HEK293 (cell line): Measurements from ENCODE around the gene IQCB1.

ENCODE experiments used
- CTCF ChIA-PET: fragments of 350-600 bp; formaldehyde crosslinking; extraction: SDS; loops from one replicate; lab custom pipeline; 2021; ENCODE audit warnings: antibody characterized with exemption; lab: Yijun Ruan, JAX
- POLR2A ChIA-PET: fragments of 300-600 bp; formaldehyde crosslinking; extraction: SDS; loops from one replicate; lab custom pipeline; 2020; ENCODE audit warnings: antibody characterized with exemption, inconsistent platforms; lab: Yijun Ruan, JAX
- H3K27ac ChIP-seq: fragments of 200-500 bp; sonication (Bioruptor generic); 2 replicates; pipeline ENCODE4 v1.5.1; 2014; ENCODE audit warnings: low read depth, low read length, control low read depth, inconsistent platforms; ENCODE audit errors: extremely low read depth
- H3K36me3 ChIP-seq, 2 experiments: fragments of 200-500 bp in 1 of 2; sonication (Bioruptor generic) in 1 of 2; 1 replicate in 1 of 2; 2 replicates in 1 of 2; pipeline ENCODE4 v1.5.1; 2014 to 2017; ENCODE audit warnings: inconsistent platforms in 2 of 2, low read length in 2 of 2; ENCODE audit not compliant: control insufficient read depth in 2 of 2, insufficient read depth in 1 of 2
- H3K4me1 ChIP-seq: fragments of 200-500 bp; sonication (Bioruptor generic); 2 replicates; pipeline ENCODE4 v1.5.1; 2014; ENCODE audit warnings: mild to moderate bottlenecking, low read length, inconsistent platforms; ENCODE audit not compliant: control insufficient read depth, insufficient read depth
- H3K4me3 ChIP-seq: 2 replicates; pipeline ENCODE4 v1.5.1; 2011; ENCODE audit warnings: low read depth, mild to moderate bottlenecking, control low read depth, low read length, moderate library complexity
- H3K9me3 ChIP-seq: fragments of 200-500 bp; sonication (Bioruptor generic); 2 replicates; pipeline ENCODE4 v1.5.1; 2014; ENCODE audit warnings: low read depth, low read length, inconsistent platforms; ENCODE audit not compliant: control insufficient read depth, insufficient read depth
- KLF8 ChIP-seq: fragments of 450-650 bp; formaldehyde crosslinking; IDR thresholded peaks from 2 replicates; pipeline ENCODE4 v1.5.1; 2016; ENCODE audit warnings: missing biosample characterization, missing genetic modification characterization
- TRIM28 ChIP-seq: IDR thresholded peaks from 2 replicates; pipeline ENCODE4 v1.6.1; 2011; ENCODE audit warnings: low read length, control low read depth, borderline replicate concordance
- ZNF155 ChIP-seq: fragments of 450-650 bp; formaldehyde crosslinking; IDR thresholded peaks from 2 replicates; pipeline ENCODE4 v1.5.1; 2016; ENCODE audit warnings: missing biosample characterization, missing genetic modification characterization
- ZNF16 ChIP-seq: fragments of 450-650 bp; formaldehyde crosslinking; IDR thresholded peaks from 2 replicates; pipeline ENCODE4 v1.5.1; 2016; ENCODE audit warnings: low read depth, missing biosample characterization, missing genetic modification characterization
- ZNF19 ChIP-seq: fragments of 450-650 bp; formaldehyde crosslinking; IDR thresholded peaks from 2 replicates; pipeline ENCODE4; 2016; ENCODE audit warnings: missing biosample characterization, missing genetic modification characterization, low read depth
- ZNF202 ChIP-seq: fragments of 450-650 bp; formaldehyde crosslinking; IDR thresholded peaks from 2 replicates; pipeline ENCODE4 v1.5.1; 2016; ENCODE audit warnings: missing biosample characterization, missing genetic modification characterization, borderline replicate concordance
- ZNF24 ChIP-seq: fragments of 450-650 bp; formaldehyde crosslinking; IDR thresholded peaks from 2 replicates; pipeline ENCODE4 v1.5.1; 2016; ENCODE audit warnings: missing biosample characterization, missing genetic modification characterization
- ZNF248 ChIP-seq: fragments of 450-650 bp; formaldehyde crosslinking; IDR thresholded peaks from 2 replicates; pipeline ENCODE4 v1.5.1; 2017; ENCODE audit warnings: missing biosample characterization, missing genetic modification characterization
- ZNF366 ChIP-seq: fragments of 450-650 bp; formaldehyde crosslinking; conservative IDR thresholded peaks from 2 replicates; pipeline ENCODE4 v1.5.1; 2016; ENCODE audit warnings: missing biosample characterization, missing genetic modification characterization
- ZNF391 ChIP-seq: fragments of 450-650 bp; formaldehyde crosslinking; IDR thresholded peaks from 2 replicates; pipeline ENCODE4 v1.5.1; 2016; ENCODE audit warnings: low read depth, missing biosample characterization, missing genetic modification characterization, borderline replicate concordance
- ZNF426 ChIP-seq: fragments of 450-650 bp; formaldehyde crosslinking; IDR thresholded peaks from 2 replicates; pipeline ENCODE4 v1.5.1; 2017; ENCODE audit warnings: missing biosample characterization, missing genetic modification characterization, mild to moderate bottlenecking, inconsistent platforms, moderate library complexity
- ZNF530 ChIP-seq: fragments of 450-650 bp; formaldehyde crosslinking; IDR thresholded peaks from 2 replicates; pipeline ENCODE4 v1.5.1; 2016; ENCODE audit warnings: low read depth, missing biosample characterization, missing genetic modification characterization
- ZNF549 ChIP-seq: fragments of 450-650 bp; IDR thresholded peaks from 2 replicates; pipeline ENCODE4 v1.5.1; 2018; ENCODE audit warnings: missing biosample characterization, missing genetic modification characterization, mild to moderate bottlenecking, inconsistent platforms, moderate library complexity
- TF ChIP-seq, protein P1 (sequence below): fragments of 450-650 bp; formaldehyde crosslinking; IDR thresholded peaks from 2 replicates; pipeline ENCODE4 v1.5.1; 2016; ENCODE audit warnings: missing biosample characterization, missing genetic modification characterization
- TF ChIP-seq, protein P2 (sequence below): fragments of 450-650 bp; formaldehyde crosslinking; IDR thresholded peaks from 2 replicates; pipeline ENCODE4 v1.5.1; 2016; ENCODE audit warnings: missing biosample characterization, missing genetic modification characterization
- TF ChIP-seq, protein P3 (sequence below): fragments of 450-650 bp; formaldehyde crosslinking; IDR thresholded peaks from 2 replicates; pipeline ENCODE4 v1.5.1; 2016; ENCODE audit warnings: missing biosample characterization, missing genetic modification characterization
- TF ChIP-seq, protein P4 (sequence below): sonication (generic); formaldehyde crosslinking; IDR thresholded peaks from 2 replicates; pipeline ENCODE4 v1.8.1; 2022; ENCODE audit warnings: mild to moderate bottlenecking, moderate library complexity, missing genetic modification reagents
- TF ChIP-seq, protein P5 (sequence below): fragments of 450-650 bp; formaldehyde crosslinking; IDR thresholded peaks from 2 replicates; pipeline ENCODE4 v1.5.1; 2016; ENCODE audit warnings: missing biosample characterization, missing genetic modification characterization
- TF ChIP-seq, protein P6 (sequence below): fragments of 450-650 bp; formaldehyde crosslinking; IDR thresholded peaks from 2 replicates; pipeline ENCODE4 v1.5.1; 2016; ENCODE audit warnings: missing biosample characterization, missing genetic modification characterization
- TF ChIP-seq, protein P7 (sequence below): fragments of 450-650 bp; formaldehyde crosslinking; IDR thresholded peaks from 2 replicates; pipeline ENCODE4 v1.5.1; 2016; ENCODE audit warnings: missing biosample characterization, missing genetic modification characterization

The IQCB1 gene

DNA sequence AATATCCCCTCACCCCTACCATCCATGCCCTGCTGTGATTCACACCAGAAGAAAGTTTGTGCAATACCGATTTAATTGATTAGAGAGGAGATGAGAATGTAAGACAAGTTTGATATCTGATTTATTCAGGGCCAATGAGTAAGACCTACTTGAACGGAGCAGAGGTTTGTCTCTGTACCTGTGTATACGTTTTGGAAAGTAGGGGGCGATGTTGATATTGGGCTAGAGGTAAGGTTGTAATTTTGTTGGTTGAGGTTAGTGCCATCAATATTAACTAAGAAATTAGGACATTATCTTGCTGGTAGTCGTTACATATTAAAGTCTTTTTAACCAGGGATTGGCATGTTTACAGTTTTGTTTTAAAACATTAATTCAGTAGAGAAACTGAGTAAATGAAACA, 20.7 kb upstream of the IQCB1 start (continued):
- TF ChIP-seq, protein P1, sequence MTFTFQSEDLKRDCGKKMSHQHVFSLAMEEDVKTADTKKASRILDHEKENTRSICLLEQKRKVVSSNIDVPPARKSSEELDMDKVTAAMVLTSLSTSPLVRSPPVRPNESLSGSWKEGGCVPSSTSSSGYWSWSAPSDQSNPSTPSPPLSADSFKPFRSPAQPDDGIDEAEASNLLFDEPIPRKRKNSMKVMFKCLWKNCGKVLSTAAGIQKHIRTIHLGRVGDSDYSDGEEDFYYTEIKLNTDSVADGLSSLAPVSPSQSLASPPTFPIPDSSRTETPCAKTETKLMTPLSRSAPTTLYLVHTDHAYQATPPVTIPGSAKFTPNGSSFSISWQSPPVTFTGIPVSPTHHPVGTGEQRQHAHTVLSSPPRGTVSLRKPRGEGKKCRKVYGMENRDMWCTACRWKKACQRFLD (tag by site-specific recombination): no peak
- no peak for TF ChIP-seq ZNF530 (tag by site-specific recombination)
- TF ChIP-seq, protein P2, sequence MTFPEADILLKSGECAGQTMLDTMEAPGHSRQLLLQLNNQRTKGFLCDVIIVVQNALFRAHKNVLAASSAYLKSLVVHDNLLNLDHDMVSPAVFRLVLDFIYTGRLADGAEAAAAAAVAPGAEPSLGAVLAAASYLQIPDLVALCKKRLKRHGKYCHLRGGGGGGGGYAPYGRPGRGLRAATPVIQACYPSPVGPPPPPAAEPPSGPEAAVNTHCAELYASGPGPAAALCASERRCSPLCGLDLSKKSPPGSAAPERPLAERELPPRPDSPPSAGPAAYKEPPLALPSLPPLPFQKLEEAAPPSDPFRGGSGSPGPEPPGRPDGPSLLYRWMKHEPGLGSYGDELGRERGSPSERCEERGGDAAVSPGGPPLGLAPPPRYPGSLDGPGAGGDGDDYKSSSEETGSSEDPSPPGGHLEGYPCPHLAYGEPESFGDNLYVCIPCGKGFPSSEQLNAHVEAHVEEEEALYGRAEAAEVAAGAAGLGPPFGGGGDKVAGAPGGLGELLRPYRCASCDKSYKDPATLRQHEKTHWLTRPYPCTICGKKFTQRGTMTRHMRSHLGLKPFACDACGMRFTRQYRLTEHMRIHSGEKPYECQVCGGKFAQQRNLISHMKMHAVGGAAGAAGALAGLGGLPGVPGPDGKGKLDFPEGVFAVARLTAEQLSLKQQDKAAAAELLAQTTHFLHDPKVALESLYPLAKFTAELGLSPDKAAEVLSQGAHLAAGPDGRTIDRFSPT (tag by site-specific recombination): no peak
- TF ChIP-seq, all 188 proteins: peak for 0

DNA sequence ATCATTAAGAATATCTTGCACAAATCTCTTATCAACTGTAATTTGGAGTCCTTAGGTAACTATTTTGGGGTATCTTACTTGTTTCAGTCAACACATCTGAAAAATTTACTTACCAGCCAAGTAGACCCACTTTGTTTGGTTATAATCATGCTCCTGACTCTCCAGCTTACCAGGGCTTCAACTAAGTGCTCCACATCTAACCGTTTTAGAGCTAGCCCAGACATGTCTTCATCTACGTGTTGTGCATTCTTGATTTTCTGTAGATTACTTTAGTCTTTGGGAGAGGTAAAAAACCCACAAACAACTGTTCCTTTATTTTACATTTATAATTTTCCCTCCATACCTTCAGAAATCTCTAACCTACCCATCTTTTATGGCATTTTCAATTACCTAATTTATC, 17.4 kb upstream of the IQCB1 start:
- ChIA-PET CTCF (no interaction called here), POLR2A (no interaction called here)

DNA sequence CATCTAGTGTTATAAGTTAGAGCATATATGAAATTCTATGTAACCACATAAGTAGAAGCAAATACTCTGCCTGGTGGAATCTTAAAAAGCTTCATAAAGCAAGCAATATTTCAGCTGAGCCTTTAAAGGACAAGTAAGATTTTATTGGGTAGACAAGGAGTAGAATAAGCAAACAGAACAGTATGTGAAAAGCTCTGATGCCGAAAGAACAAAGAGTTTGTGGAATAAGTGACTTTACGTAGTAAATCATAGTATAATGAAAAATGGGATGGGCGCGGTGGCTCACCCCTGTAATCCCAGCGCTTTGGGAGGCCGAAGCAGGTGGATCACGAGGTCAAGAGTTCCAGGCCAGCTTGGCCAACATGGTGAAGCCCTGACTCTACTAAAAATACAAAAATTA, 10.0 kb upstream of the IQCB1 start:
- Histone ChIP-seq H3K9me3 (no peaks in the 10 kb centered on the region), H3K4me1 (no peaks in the 10 kb centered on the region), H3K4me3 (no peak overlapping the region), H3K27ac (no peak overlapping the region), H3K36me3 (no peaks in the 10 kb centered on the region)
- ChIA-PET POLR2A (no interaction called here), CTCF (interaction anchor here (0.5 kb wide), 1 partner anchor 144 kb away, joined by 3 read pairs; no protein-coding TSS in a partner anchor)
- TF ChIP-seq, protein P3, sequence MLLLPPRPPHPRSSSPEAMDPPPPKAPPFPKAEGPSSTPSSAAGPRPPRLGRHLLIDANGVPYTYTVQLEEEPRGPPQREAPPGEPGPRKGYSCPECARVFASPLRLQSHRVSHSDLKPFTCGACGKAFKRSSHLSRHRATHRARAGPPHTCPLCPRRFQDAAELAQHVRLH (tag by site-specific recombination): no peak
- no peak for TF ChIP-seq ZNF426 (tag by site-specific recombination)
- no peak for TF ChIP-seq TRIM28
- TF ChIP-seq ZNF391 (tag by site-specific recombination): no peak

More for the DNA sequence above, 17.4 kb upstream of the IQCB1 start:
- Histone ChIP-seq H3K27ac (no peak overlapping the region), H3K9me3 (no peaks in the 10 kb centered on the region), H3K36me3 (no peaks in the 10 kb centered on the region), H3K4me1 (no peaks in the 10 kb centered on the region), H3K4me3 (no peak overlapping the region)
- TF ChIP-seq ZNF366 (tag by site-specific recombination): no peak
- TF ChIP-seq, protein P4, sequence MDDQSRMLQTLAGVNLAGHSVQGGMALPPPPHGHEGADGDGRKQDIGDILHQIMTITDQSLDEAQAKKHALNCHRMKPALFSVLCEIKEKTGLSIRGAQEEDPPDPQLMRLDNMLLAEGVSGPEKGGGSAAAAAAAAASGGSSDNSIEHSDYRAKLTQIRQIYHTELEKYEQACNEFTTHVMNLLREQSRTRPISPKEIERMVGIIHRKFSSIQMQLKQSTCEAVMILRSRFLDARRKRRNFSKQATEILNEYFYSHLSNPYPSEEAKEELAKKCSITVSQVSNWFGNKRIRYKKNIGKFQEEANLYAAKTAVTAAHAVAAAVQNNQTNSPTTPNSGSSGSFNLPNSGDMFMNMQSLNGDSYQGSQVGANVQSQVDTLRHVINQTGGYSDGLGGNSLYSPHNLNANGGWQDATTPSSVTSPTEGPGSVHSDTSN (CRISPR knock-in tag): no peak
- TF ChIP-seq, all 188 proteins: peak for 0

DNA sequence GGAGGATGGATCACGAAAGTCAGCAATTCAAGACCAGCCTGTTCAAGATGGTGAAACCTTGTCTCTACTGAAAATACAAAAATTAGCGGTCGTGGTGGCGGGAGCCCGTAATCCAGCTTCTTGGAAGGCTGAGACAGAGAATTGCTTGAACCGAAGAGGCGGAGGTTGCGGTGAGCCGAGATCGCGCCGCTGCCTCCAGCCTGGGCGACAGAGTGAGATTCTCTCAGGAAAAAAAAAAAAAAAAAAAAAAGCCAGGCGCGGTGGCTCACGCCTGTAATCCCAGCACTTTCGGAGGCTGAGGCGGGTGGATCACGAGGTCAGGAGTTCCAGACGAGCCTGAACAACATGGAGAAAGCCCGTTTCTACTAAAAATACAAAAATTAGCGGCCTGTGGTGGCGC, 5.1 kb upstream of the IQCB1 start:
- Histone ChIP-seq H3K36me3 (no peaks in the 10 kb centered on the region), H3K27ac (no peak overlapping the region), H3K4me1 (no peaks in the 10 kb centered on the region), H3K4me3 (no peak overlapping the region), H3K9me3 (no peaks in the 10 kb centered on the region)
- ChIA-PET CTCF (no interaction called here), POLR2A (no interaction called here)
- no peak for TF ChIP-seq ZNF24 (tag by site-specific recombination)
- TF ChIP-seq ZNF16: no peak
- TF ChIP-seq, protein P5, sequence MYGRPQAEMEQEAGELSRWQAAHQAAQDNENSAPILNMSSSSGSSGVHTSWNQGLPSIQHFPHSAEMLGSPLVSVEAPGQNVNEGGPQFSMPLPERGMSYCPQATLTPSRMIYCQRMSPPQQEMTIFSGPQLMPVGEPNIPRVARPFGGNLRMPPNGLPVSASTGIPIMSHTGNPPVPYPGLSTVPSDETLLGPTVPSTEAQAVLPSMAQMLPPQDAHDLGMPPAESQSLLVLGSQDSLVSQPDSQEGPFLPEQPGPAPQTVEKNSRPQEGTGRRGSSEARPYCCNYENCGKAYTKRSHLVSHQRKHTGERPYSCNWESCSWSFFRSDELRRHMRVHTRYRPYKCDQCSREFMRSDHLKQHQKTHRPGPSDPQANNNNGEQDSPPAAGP: no peak
- TF ChIP-seq, protein P6, sequence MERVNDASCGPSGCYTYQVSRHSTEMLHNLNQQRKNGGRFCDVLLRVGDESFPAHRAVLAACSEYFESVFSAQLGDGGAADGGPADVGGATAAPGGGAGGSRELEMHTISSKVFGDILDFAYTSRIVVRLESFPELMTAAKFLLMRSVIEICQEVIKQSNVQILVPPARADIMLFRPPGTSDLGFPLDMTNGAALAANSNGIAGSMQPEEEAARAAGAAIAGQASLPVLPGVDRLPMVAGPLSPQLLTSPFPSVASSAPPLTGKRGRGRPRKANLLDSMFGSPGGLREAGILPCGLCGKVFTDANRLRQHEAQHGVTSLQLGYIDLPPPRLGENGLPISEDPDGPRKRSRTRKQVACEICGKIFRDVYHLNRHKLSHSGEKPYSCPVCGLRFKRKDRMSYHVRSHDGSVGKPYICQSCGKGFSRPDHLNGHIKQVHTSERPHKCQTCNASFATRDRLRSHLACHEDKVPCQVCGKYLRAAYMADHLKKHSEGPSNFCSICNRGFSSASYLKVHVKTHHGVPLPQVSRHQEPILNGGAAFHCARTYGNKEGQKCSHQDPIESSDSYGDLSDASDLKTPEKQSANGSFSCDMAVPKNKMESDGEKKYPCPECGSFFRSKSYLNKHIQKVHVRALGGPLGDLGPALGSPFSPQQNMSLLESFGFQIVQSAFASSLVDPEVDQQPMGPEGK (tag by site-specific recombination): no peak
- TF ChIP-seq, protein P7, sequence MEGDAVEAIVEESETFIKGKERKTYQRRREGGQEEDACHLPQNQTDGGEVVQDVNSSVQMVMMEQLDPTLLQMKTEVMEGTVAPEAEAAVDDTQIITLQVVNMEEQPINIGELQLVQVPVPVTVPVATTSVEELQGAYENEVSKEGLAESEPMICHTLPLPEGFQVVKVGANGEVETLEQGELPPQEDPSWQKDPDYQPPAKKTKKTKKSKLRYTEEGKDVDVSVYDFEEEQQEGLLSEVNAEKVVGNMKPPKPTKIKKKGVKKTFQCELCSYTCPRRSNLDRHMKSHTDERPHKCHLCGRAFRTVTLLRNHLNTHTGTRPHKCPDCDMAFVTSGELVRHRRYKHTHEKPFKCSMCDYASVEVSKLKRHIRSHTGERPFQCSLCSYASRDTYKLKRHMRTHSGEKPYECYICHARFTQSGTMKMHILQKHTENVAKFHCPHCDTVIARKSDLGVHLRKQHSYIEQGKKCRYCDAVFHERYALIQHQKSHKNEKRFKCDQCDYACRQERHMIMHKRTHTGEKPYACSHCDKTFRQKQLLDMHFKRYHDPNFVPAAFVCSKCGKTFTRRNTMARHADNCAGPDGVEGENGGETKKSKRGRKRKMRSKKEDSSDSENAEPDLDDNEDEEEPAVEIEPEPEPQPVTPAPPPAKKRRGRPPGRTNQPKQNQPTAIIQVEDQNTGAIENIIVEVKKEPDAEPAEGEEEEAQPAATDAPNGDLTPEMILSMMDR: no peak
- no peak for TF ChIP-seq KLF8 (tag by site-specific recombination)
- no peak for TF ChIP-seq ZNF19 (tag by site-specific recombination)
- no peak for TF ChIP-seq ZNF202 (tag by site-specific recombination)
- TF ChIP-seq ZNF549 (tag by site-specific recombination): no peak
- TF ChIP-seq ZNF155: no peak
- TF ChIP-seq ZNF248: no peak
